ENCODE data around the gene GOLGA7B. TPM values are rescaled to one million over a fixed set of nuclear protein-coding genes. Genes with fewer than 3 reads are reported as not detected.
A peak's percentile ranks its signal among the peaks of the same experiment; 100 is the strongest.

The GOLGA7B gene
- total and polyA plus RNA-seq, 5 experiments from 2014 or later, result 0.35 to 8.1 (median 0.61) TPM

GRCh38 chr10:97820096-97820704 lies 29.4 kb upstream of the GOLGA7B start:
- POLR2A ChIA-PET, result no interaction called here
- H3K36me3 Mint-ChIP-seq, result no peaks in the 10 kb centered on the region
- no peak for ATAC-seq

GRCh38 chr10:97821308-97822038 lies 28.2 kb upstream of the GOLGA7B start:
- DNase-seq, result no peak
- peaks cover 0 to 7% (median 0%) of the 10 kb centered on the region in 4 donors for H3K4me1 Mint-ChIP-seq
- POLR2A ChIA-PET, result interaction anchor here (0.6 kb wide), 1 partner anchor 17 kb away, joined by 3 read pairs; no protein-coding TSS in a partner anchor
- no peaks in the 10 kb centered on the region for H3K36me3 Mint-ChIP-seq
- peaks cover 0 to 1% (median 0%) of the 10 kb centered on the region in 5 donors for H3K27me3 Mint-ChIP-seq
- no peak overlapping the region for H3K4me3 Mint-ChIP-seq
- no peaks in the 10 kb centered on the region for H3K9me3 Mint-ChIP-seq
- ATAC-seq, result no peak
- no peak overlapping the region for H3K27ac Mint-ChIP-seq

More at GRCh38 chr10:97820096-97820704, 29.4 kb upstream of the GOLGA7B start:
- no peaks in the 10 kb centered on the region for H3K9me3 Mint-ChIP-seq
- peaks cover 0 to 3% (median 0%) of the 10 kb centered on the region in 4 donors for H3K4me1 Mint-ChIP-seq
- H3K27ac Mint-ChIP-seq, result no peak overlapping the region
- peaks cover 0 to 1% (median 0%) of the 10 kb centered on the region in 5 donors for H3K27me3 Mint-ChIP-seq
- no peak for DNase-seq
- no peak overlapping the region for H3K4me3 Mint-ChIP-seq

GRCh38 chr10:97822261-97822687 lies 27.4 kb upstream of the GOLGA7B start:
- ATAC-seq, result no peak
- no peak for DNase-seq
- H3K27me3 Mint-ChIP-seq, result peaks cover 0 to 1% (median 0%) of the 10 kb centered on the region in 5 donors
- POLR2A ChIA-PET, result interaction anchor here (0.6 kb wide), 1 partner anchor 16 kb away, joined by 3 read pairs; no protein-coding TSS in a partner anchor
- no peaks in the 10 kb centered on the region for H3K36me3 Mint-ChIP-seq
- H3K4me3 Mint-ChIP-seq, result no peak overlapping the region
- no peak overlapping the region for H3K27ac Mint-ChIP-seq
- H3K4me1 Mint-ChIP-seq, result peaks cover 0 to 8% (median 0%) of the 10 kb centered on the region in 4 donors
- no peaks in the 10 kb centered on the region for H3K9me3 Mint-ChIP-seq

- POLR2A ChIA-PET, result no interaction called here
- H3K36me3 Mint-ChIP-seq, result no peaks in the 10 kb centered on the region
Measured at GRCh38 chr10:97823734-97824133, 25.9 kb upstream of the GOLGA7B start.

GRCh38 chr10:97825020-97825760 lies 24.5 kb upstream of the GOLGA7B start:
- POLR2A ChIA-PET, result interaction anchor here (0.9 kb wide), 1 partner anchor 44 kb away, joined by 3 read pairs; no protein-coding TSS in a partner anchor
- no peak for DNase-seq
- peaks cover 0 to 3% (median 0%) of the 10 kb centered on the region in 9 donors for H3K9me3 Mint-ChIP-seq
- no peak for ATAC-seq
- H3K27ac Mint-ChIP-seq, result peak overlapping the region in 2 of 10 donors; percentile 24 to 51
- H3K4me3 Mint-ChIP-seq, result no peak overlapping the region
- H3K36me3 Mint-ChIP-seq, result no peaks in the 10 kb centered on the region
- H3K4me1 Mint-ChIP-seq, result peaks cover 20 to 26% (median 22%) of the 10 kb centered on the region in 4 donors
- peaks cover 0 to 1% (median 0%) of the 10 kb centered on the region in 5 donors for H3K27me3 Mint-ChIP-seq

More at GRCh38 chr10:97823734-97824133, 25.9 kb upstream of the GOLGA7B start:
- ATAC-seq (no peak), DNase-seq (no peak)
- no peak overlapping the region for H3K4me3 Mint-ChIP-seq
- H3K27ac Mint-ChIP-seq, result peak overlapping the region in 2 of 10 donors; percentile 84
- H3K4me1 Mint-ChIP-seq, result peaks cover 8 to 15% (median 11%) of the 10 kb centered on the region in 4 donors
- H3K27me3 Mint-ChIP-seq, result peaks cover 0 to 1% (median 0%) of the 10 kb centered on the region in 5 donors
- H3K9me3 Mint-ChIP-seq, result peaks cover 0 to 3% (median 0%) of the 10 kb centered on the region in 9 donors

GRCh38 chr10:97826892-97827291 lies 22.8 kb upstream of the GOLGA7B start:
- DNase-seq (no peak), ATAC-seq (no peak)
- POLR2A ChIA-PET, result interaction anchor here (1.4 to 1.8 kb wide), 2 partner anchors 15 to 30 kb away, joined by 4 to 7 read pairs; no protein-coding TSS in a partner anchor
- H3K36me3 Mint-ChIP-seq, result no peaks in the 10 kb centered on the region
- peaks cover 0 to 3% (median 0%) of the 10 kb centered on the region in 9 donors for H3K9me3 Mint-ChIP-seq
- no peak overlapping the region for H3K4me3 Mint-ChIP-seq
- H3K4me1 Mint-ChIP-seq, result peaks cover 21 to 32% (median 27%) of the 10 kb centered on the region in 4 donors
- H3K27ac Mint-ChIP-seq, result peak overlapping the region in 5 of 10 donors; percentile 12 to 78 (median 48)
- H3K27me3 Mint-ChIP-seq, result peaks cover 0 to 1% (median 0%) of the 10 kb centered on the region in 5 donors

- Mint-ChIP-seq H3K9me3 (peaks cover 0 to 3% (median 0%) of the 10 kb centered on the region in 9 donors), H3K27ac (peak overlapping the region in 6 of 10 donors; percentile 50 to 88 (median 82)), H3K27me3 (no peaks in the 10 kb centered on the region), H3K4me3 (peak overlapping the region in 1 of 10 donors; percentile 47), H3K4me1 (peaks cover 21 to 32% (median 28%) of the 10 kb centered on the region in 4 donors), H3K36me3 (no peaks in the 10 kb centered on the region)
- no peak for DNase-seq
- no peak for ATAC-seq
- POLR2A ChIA-PET, result interaction anchor here (0.6 to 1.8 kb wide), 7 partner anchors 16 to 1886 kb away, joined by 3 to 7 read pairs (median 4); partner anchors contain the start of gene GOLGA7B
Measured at GRCh38 chr10:97827702-97828291, 21.8 kb upstream of the GOLGA7B start.

GRCh38 chr10:97828721-97829120 lies 20.9 kb upstream of the GOLGA7B start:
- H3K9me3 Mint-ChIP-seq, result peaks cover 0 to 3% (median 0%) of the 10 kb centered on the region in 9 donors
- DNase-seq (peak in 2 of 10 donors; percentile 7 to 20), ATAC-seq (peak; percentile 44 to 72)
- H3K4me1 Mint-ChIP-seq, result peaks cover 21 to 32% (median 27%) of the 10 kb centered on the region in 4 donors
- POLR2A ChIA-PET, result interaction anchor here (0.9 to 1.5 kb wide), 3 partner anchors 20 to 40 kb away, joined by 3 to 7 read pairs (median 5); partner anchors contain the start of gene GOLGA7B
- no peaks in the 10 kb centered on the region for H3K27me3 Mint-ChIP-seq
- H3K4me3 Mint-ChIP-seq, result peak overlapping the region in 8 of 10 donors; percentile 7 to 74 (median 49)
- H3K27ac Mint-ChIP-seq, result peak overlapping the region in 9 of 10 donors; percentile 32 to 88 (median 73)
- H3K36me3 Mint-ChIP-seq, result no peaks in the 10 kb centered on the region

GRCh38 chr10:97830064-97830463 lies 19.6 kb upstream of the GOLGA7B start:
- POLR2A ChIA-PET, result interaction anchor here (0.6 to 0.9 kb wide), 2 partner anchors 12 to 59 kb away, joined by 3 read pairs; no protein-coding TSS in a partner anchor
- H3K4me3 Mint-ChIP-seq, result peak overlapping the region in 2 of 10 donors; percentile 7 to 27

GRCh38 chr10:97831259-97831658 lies 18.4 kb upstream of the GOLGA7B start:
- Mint-ChIP-seq H3K27ac (peak overlapping the region in 4 of 10 donors; percentile 22 to 69 (median 40)), H3K4me1 (peaks cover 21 to 32% (median 27%) of the 10 kb centered on the region in 4 donors), H3K27me3 (no peaks in the 10 kb centered on the region), H3K4me3 (no peak overlapping the region), H3K36me3 (peaks cover 0 to 6% (median 2%) of the 10 kb centered on the region in 3 donors), H3K9me3 (peaks cover 0 to 7% (median 0%) of the 10 kb centered on the region in 9 donors)
- POLR2A ChIA-PET, result interaction anchor here (0.6 kb wide), 1 partner anchor 25 kb away, joined by 3 read pairs; no protein-coding TSS in a partner anchor
- DNase-seq (no peak), ATAC-seq (no peak)

More at GRCh38 chr10:97830064-97830463, 19.6 kb upstream of the GOLGA7B start:
- Mint-ChIP-seq H3K27me3 (no peaks in the 10 kb centered on the region), H3K4me1 (peaks cover 21 to 32% (median 28%) of the 10 kb centered on the region in 4 donors), H3K36me3 (no peaks in the 10 kb centered on the region), H3K9me3 (peaks cover 0 to 3% (median 0%) of the 10 kb centered on the region in 9 donors), H3K27ac (peak overlapping the region in 4 of 10 donors; percentile 40 to 88 (median 80))
- ATAC-seq (no peak), DNase-seq (no peak)

- Mint-ChIP-seq H3K36me3 (peaks cover 0 to 24% (median 11%) of the 10 kb centered on the region in 3 donors), H3K9me3 (peaks cover 0 to 11% (median 4%) of the 10 kb centered on the region in 9 donors), H3K27me3 (peaks cover 0 to 3% (median 0%) of the 10 kb centered on the region in 5 donors), H3K4me1 (peaks cover 8 to 12% (median 10%) of the 10 kb centered on the region in 4 donors), H3K27ac (no peak overlapping the region), H3K4me3 (no peak overlapping the region)
- POLR2A ChIA-PET, result interaction anchor here (0.6 kb wide), 1 partner anchor 372 kb away, joined by 5 read pairs; no protein-coding TSS in a partner anchor
- ATAC-seq (no peak), DNase-seq (no peak)
Measured at GRCh38 chr10:97836446-97836845, 13.2 kb upstream of the GOLGA7B start.

All from naive thymus-derived CD8-positive, alpha-beta T cell (primary cell).